Panc1 (cell line): Measurements from ENCODE around the gene NCKAP5.

Experiments used
- CTCF ChIP-seq: fragments of 450-650 bp; IDR thresholded peaks from 2 replicates; pipeline ENCODE4 v1.5.1; 2017; ENCODE audit warnings: mild to moderate bottlenecking
- REST ChIP-seq, 2 experiments: IDR thresholded peaks; 2 replicates each; pipeline ENCODE4 v1.6.1; 2011 to 2012; ENCODE audit warnings: low read depth in 2 of 2, control low read depth in 1 of 2, low read length in 1 of 2, mild to moderate bottlenecking in 1 of 2, moderate library complexity in 1 of 2; ENCODE audit not compliant: insufficient read depth in 1 of 2

GRCh38 chr2:133292259-133292658 is 276.0 kb downstream of the NCKAP5 start:
- TF ChIP-seq CTCF, result no peak
- TF ChIP-seq REST (IDR thresholded peaks at IDR 0.05; ENCODE audit: insufficient read depth in 1 of 2, low read depth in 2 of 2, low read length in 1 of 2), result no peak
